Activated CD8-positive, alpha-beta memory T cell treated with anti-CD3 and anti-CD28 coated beads, Interleukin-2, amount 10 ng/mL, durations not matched to agents 7 days and 5 days (primary cell): Measurements from ENCODE around the gene ANKRD29. TPM values are rescaled to one million over a fixed set of nuclear protein-coding genes. Genes with fewer than 3 reads are reported as not detected.
"Not testable (repeated sequence)": the region's sequence is repeated elsewhere in the genome, so short reads cannot be mapped to it uniquely, and the experiment has no call there.

ENCODE experiments used
- ATAC-seq: fragments of 150-1000 bp; cut with Tn5 transposase; one replicate; pipeline ENCODE4 v1.10.0; 2021; ENCODE audit warnings: moderate library complexity
- CTCF ChIA-PET: fragments of 350-600 bp; sonication (Branson Sonifier 250); formaldehyde crosslinking; loops from one replicate; lab custom pipeline; 2021; ENCODE audit warnings: antibody characterized with exemption; lab: Charles Lee
- DNase-seq: peaks from one replicate; pipeline ENCODE4 v3.0.0-alpha.2; 2020
- H3K27ac Mint-ChIP-seq: one replicate; pipeline ENCODE4 v1.8.0; 2021; ENCODE audit warnings: mild to moderate bottlenecking, mixed read lengths
- H3K27me3 Mint-ChIP-seq: one replicate; pipeline ENCODE4 v1.8.0; 2021; ENCODE audit warnings: mixed read lengths
- H3K36me3 Mint-ChIP-seq: one replicate; pipeline ENCODE4 v1.8.0; 2021; ENCODE audit warnings: mild to moderate bottlenecking, mixed read lengths
- H3K4me1 Mint-ChIP-seq: one replicate; pipeline ENCODE4 v1.8.0; 2021; ENCODE audit warnings: mixed read lengths
- H3K4me3 Mint-ChIP-seq: one replicate; pipeline ENCODE4 v1.8.0; 2021; ENCODE audit warnings: mild to moderate bottlenecking, moderate library complexity, mixed read lengths
- H3K9me3 Mint-ChIP-seq: one replicate; pipeline ENCODE4 v1.8.0; 2022; ENCODE audit warnings: low read depth, mixed read lengths
- total RNA-seq, 2 experiments: library from RNA; stranded (reverse); gene quantifications; one replicate each; pipeline ENCODE4 v1.2.3, GENCODE V29; 2021

ANKRD29 gene
- total RNA-seq, 2 experiments from 2014 or later: not detected

DNA sequence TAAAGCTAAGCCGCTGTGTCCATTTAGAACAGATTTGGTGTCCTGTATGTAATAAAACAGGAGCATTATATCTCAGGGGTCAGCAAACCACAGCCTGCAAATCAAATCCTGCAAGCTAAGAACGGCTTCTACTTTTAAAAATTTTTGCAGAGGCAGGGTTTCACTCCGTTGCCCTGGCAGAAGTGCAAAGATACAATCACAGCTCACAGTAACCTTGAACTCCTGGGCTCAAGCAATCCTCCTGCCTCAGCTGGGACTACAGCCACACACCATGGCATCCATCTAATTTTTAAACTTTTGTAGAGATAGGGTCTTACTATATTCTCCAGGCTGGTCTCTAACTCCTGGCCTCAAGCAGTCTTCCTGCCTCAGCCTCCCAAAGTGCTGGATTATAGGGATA is 47.8 kb downstream of the ANKRD29 start:
- H3K27me3 Mint-ChIP-seq: peaks cover 28% of the 10 kb centered on the region
- ATAC-seq: no peak
- CTCF ChIA-PET: interaction anchor here (0.9 to 1.9 kb wide), 2 partner anchors 10 to 13 kb away, joined by 3 to 4 read pairs; no protein-coding TSS in a partner anchor

DNA sequence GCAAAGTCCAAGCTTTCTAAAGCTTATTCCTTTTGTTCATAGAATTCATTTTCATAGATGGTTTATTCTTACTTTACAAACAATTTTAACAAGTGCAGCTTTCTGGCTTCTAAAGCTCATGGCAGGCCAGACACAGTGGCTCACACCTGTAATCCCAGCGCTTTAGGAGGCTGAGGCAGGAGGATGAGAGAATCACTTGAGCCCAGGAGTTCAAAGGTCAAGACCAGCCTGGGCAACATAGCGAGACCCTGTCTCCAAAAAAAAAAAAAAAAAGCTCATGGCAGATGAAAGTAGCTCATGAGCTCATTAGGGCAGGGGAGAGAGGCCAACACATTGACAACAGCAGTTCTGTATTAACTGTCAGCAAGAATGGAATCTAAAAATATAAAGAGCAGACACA is 48.3 kb downstream of the ANKRD29 start:
- Mint-ChIP-seq H3K27me3 (peaks cover 26% of the 10 kb centered on the region), H3K36me3 (no peaks in the 10 kb centered on the region), H3K9me3 (no peaks in the 10 kb centered on the region), H3K27ac (no peak overlapping the region), H3K4me3 (no peak overlapping the region), H3K4me1 (peaks cover 3% of the 10 kb centered on the region)
- ATAC-seq (no peak), DNase-seq (no peak)
- CTCF ChIA-PET: interaction anchor here (0.7 to 2.5 kb wide), 5 partner anchors 8 to 199 kb away, joined by 3 to 9 read pairs (median 4); no protein-coding TSS in a partner anchor

More for the DNA sequence above, 47.8 kb downstream of the ANKRD29 start:
- H3K27ac Mint-ChIP-seq: no peak overlapping the region
- no peaks in the 10 kb centered on the region for H3K36me3 Mint-ChIP-seq
- no peaks in the 10 kb centered on the region for H3K9me3 Mint-ChIP-seq
- H3K4me1 Mint-ChIP-seq: peaks cover 6% of the 10 kb centered on the region
- no peak overlapping the region for H3K4me3 Mint-ChIP-seq
- no peak for DNase-seq

DNA sequence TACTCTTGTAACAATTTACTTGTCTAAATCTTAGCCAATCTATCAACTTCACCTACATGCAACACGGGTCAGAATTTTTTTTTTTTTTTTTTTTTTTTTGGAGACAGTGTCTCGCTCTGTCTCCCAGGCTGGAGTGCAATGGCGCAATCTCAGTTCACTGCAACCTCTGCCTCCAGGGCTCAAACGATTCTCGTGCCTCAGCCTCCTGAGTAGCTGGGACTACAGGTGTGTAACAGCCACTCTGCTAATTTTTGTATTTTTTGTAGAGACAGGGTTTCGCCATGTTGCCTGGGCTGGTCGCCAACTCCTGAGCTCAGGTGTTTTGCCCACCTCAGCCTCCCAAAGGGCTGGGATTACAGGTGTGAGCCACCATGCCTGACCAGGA is 49.6 kb downstream of the ANKRD29 start:
- H3K27me3 Mint-ChIP-seq: peaks cover 18% of the 10 kb centered on the region
- CTCF ChIA-PET: interaction anchor here (1.3 to 2.5 kb wide), 3 partner anchors 9 to 306 kb away, joined by 4 to 9 read pairs (median 8); no protein-coding TSS in a partner anchor
- not testable (repeated sequence) for H3K4me1 Mint-ChIP-seq, H3K9me3 Mint-ChIP-seq, DNase-seq, ATAC-seq, H3K27ac Mint-ChIP-seq, H3K4me3 Mint-ChIP-seq, H3K36me3 Mint-ChIP-seq

DNA sequence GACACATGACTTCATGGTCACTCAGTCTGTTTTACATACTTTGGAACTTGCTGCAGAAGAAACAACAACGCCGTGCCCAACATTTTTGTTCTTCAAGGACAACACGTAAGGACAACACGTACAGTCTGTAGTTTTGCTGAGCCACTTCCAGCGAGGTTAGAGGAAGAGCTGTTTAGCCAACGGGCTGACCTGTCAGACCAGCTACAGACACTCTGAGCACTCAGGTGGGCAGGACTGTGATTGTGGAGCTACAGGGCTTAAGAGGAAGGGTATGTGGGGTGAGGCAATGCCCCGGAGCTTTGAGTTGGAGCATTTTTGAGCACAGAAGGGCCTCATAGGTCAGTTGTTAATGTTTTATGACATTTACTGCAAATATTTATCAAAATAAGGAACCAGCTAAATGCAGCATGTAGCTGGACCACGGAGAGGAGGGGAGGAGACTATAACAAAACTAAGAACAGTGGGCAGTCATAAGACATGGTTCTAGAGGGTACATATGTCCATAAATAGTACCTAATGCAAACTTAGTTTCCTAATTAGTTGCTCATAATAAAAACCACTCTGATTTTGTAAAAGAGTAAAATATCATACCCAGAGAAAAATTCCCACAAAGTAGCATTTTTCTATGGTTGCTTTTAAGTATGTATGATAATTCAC is 50.1 kb downstream of the ANKRD29 start:
- H3K9me3 Mint-ChIP-seq: no peaks in the 10 kb centered on the region
- H3K27me3 Mint-ChIP-seq: peaks cover 12% of the 10 kb centered on the region
- H3K27ac Mint-ChIP-seq: no peak overlapping the region
- ATAC-seq (no peak), DNase-seq (no peak)
- CTCF ChIA-PET: interaction anchor here (1.3 to 2.5 kb wide), 3 partner anchors 9 to 306 kb away, joined by 4 to 9 read pairs (median 8); no protein-coding TSS in a partner anchor
- no peaks in the 10 kb centered on the region for H3K4me1 Mint-ChIP-seq
- H3K36me3 Mint-ChIP-seq: no peaks in the 10 kb centered on the region
- no peak overlapping the region for H3K4me3 Mint-ChIP-seq

DNA sequence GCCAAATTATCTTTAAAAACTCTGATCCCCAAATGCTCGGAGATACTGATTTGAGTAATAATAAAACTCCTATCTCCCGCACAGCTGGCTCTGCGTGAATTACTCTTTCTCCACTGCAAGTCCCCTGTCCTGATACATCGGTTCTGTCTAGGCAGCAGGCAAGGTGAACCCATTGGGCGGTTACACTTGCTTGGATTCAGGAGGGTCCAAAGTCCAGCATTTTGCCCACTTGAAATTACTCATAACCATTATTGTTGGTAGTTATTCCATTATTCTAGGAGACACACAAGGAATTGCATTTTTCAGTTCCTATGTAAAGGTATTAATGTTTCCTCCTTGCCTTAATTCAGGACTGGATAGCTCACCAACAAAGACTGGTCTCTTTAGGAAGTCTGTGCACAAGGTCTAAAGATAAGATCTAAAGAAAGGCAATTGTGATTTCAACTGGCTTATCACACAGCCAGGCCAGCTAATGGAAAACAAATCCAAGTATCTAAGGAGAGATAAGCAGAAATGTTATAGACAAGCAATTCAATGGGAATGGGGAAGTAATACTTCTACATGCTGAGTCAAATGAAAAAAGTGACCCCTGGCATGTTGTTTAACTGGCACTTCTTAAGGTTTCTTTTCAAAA is 53.2 kb downstream of the ANKRD29 start:
- Mint-ChIP-seq H3K27ac (no peak overlapping the region), H3K27me3 (peaks cover 4% of the 10 kb centered on the region), H3K4me3 (no peak overlapping the region), H3K4me1 (no peaks in the 10 kb centered on the region), H3K9me3 (no peaks in the 10 kb centered on the region), H3K36me3 (no peaks in the 10 kb centered on the region)
- no peak for ATAC-seq
- CTCF ChIA-PET: interaction anchor here (1.7 kb wide), 1 partner anchor 13 kb away, joined by 3 read pairs; no protein-coding TSS in a partner anchor
- DNase-seq: no peak

DNA sequence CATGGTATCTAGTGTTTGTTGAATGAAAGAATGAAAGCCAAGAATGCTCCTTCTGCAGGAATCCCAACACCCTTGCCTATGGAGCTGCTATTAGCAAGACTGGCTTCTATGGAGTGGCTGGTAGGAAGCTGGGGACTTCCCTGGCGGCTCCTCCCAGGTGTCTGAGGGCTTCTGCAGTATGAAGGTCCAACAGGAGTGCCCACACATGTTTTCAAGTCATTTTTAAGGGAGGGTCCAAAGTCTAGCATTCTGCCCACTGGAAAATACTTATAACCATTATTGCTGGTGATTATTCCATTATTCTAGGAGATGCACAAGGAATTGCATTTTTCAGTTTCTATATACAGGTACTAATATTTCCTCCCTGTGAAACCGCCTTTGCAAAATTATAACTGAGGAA is 54.5 kb downstream of the ANKRD29 start:
- Mint-ChIP-seq H3K4me3 (no peak overlapping the region), H3K27me3 (peaks cover 7% of the 10 kb centered on the region), H3K4me1 (no peaks in the 10 kb centered on the region), H3K9me3 (no peaks in the 10 kb centered on the region), H3K27ac (no peak overlapping the region), H3K36me3 (no peaks in the 10 kb centered on the region)
- no peak for ATAC-seq
- no peak for DNase-seq
- CTCF ChIA-PET: no interaction called here

DNA sequence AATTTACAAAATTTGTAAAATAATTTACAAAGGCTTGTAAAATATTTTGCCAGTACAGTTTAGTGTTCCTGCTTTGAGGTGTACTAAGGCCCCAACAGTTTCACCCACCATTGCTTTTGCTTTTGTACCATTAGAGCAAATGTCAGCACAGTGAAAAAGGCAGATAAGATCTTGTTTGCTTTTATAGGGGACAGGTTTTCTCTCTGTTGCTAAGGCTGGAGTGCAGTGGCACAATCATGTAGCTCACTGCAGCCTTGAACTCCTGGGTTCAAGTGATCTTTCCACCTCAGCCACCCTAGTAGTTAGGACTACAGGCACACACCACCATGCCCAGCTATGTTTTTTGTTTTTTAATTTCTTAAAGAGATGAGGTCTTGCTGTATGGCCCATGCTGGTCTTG is 56.8 kb downstream of the ANKRD29 start:
- no peak for DNase-seq
- Mint-ChIP-seq H3K36me3 (no peaks in the 10 kb centered on the region), H3K9me3 (no peaks in the 10 kb centered on the region), H3K27me3 (peaks cover 8% of the 10 kb centered on the region), H3K4me3 (no peak overlapping the region), H3K4me1 (no peaks in the 10 kb centered on the region), H3K27ac (no peak overlapping the region)
- CTCF ChIA-PET: no interaction called here
- ATAC-seq: no peak

DNA sequence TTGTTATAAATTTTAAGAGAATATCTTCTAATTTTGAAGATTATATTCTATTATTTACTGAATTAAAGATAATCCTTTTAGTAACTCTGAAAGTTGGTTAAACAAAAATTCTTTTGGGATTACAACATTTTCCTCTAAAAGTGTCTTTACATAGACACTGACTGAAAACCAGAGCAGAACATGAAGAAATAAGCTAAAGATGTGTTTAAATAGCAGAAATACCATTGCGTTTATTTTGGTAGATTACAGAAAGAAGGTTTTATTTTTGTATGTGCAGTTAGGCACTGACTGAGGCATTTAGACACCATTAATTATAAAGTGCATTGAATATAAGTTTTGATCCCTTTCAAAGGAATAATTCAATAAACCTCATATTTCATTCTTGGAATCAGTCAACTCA is 62.9 kb downstream of the ANKRD29 start:
- CTCF ChIA-PET: interaction anchor here (1.3 kb wide), 1 partner anchor 101 kb away, joined by 6 read pairs; no protein-coding TSS in a partner anchor
- Mint-ChIP-seq H3K27ac (no peak overlapping the region), H3K9me3 (no peaks in the 10 kb centered on the region), H3K4me3 (no peak overlapping the region), H3K36me3 (no peaks in the 10 kb centered on the region), H3K27me3 (peaks cover 11% of the 10 kb centered on the region), H3K4me1 (no peaks in the 10 kb centered on the region)
- DNase-seq: no peak
- no peak for ATAC-seq

DNA sequence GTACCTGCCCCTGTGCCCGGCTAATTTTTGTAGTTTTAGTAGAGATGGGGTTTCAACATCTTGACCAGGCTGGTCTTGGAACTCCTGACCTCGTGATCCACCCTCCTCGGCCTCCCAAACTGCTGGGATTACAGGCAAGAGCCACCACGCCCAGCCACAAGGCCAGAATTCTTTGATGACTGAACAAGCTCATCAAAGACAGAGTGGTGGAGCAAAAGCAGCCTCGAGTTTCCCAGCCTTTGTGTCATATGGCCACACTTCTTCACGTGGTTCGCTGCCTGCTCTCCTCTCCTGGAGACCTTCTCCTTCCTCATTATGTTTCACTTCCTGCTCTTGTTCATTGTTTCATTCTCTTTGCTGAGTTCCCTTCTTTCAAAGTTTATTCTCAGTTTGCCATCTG is 66.5 kb downstream of the ANKRD29 start:
- CTCF ChIA-PET: interaction anchor here (1.8 kb wide), 1 partner anchor 107 kb away, joined by 5 read pairs; no protein-coding TSS in a partner anchor
- no peaks in the 10 kb centered on the region for H3K9me3 Mint-ChIP-seq
- DNase-seq (no peak), ATAC-seq (no peak)
- H3K27ac Mint-ChIP-seq: no peak overlapping the region
- peaks cover 11% of the 10 kb centered on the region for H3K4me1 Mint-ChIP-seq
- no peaks in the 10 kb centered on the region for H3K36me3 Mint-ChIP-seq
- peaks cover 8% of the 10 kb centered on the region for H3K27me3 Mint-ChIP-seq
- H3K4me3 Mint-ChIP-seq: no peak overlapping the region

DNA sequence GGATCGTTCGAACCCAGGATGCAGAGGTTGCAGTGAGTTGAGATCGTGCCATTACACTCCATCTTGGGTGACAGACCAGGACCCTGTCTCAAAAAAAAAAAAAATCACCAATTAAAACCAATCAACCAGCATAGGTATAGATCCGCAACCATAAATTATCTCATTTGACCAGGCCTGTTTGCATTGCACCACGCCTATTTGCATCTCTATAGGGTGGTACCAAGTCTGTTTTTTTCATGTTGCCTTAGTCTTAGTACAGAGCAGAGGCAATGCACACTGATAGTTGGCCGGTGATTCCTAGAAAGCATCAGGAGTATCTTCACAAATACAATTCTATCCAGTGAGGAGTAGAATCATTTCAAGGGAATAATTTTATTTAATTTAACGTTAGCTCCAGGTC is 67.1 kb downstream of the ANKRD29 start:
- Mint-ChIP-seq H3K9me3 (no peaks in the 10 kb centered on the region), H3K4me1 (peaks cover 11% of the 10 kb centered on the region), H3K27ac (no peak overlapping the region), H3K4me3 (no peak overlapping the region), H3K36me3 (no peaks in the 10 kb centered on the region), H3K27me3 (peaks cover 4% of the 10 kb centered on the region)
- CTCF ChIA-PET: interaction anchor here (1.1 to 1.8 kb wide), 2 partner anchors 97 to 107 kb away, joined by 3 to 5 read pairs; no protein-coding TSS in a partner anchor
- ATAC-seq (no peak), DNase-seq (no peak)

DNA sequence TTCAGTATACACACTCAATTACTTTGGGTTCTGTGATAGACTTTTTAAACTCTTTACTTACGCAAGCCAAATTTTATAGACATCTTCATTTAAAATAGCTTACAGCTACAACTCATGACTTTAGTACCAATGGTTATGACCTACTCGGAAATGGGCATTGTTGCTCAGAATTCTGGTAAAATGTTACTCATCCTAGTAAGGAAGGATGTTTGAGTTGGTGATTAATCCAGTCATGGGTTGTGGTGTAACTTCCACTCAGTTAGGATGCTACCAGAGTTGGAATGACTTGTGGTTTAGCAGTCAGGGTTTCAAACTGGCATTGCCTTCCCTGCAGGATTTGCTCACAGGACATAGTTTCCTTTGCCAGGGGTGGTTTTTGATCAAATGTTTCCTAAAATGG is 69.0 kb downstream of the ANKRD29 start:
- CTCF ChIA-PET: interaction anchor here (1.2 to 1.4 kb wide), 3 partner anchors 28 to 95 kb away, joined by 4 to 7 read pairs (median 4); no protein-coding TSS in a partner anchor
- ATAC-seq: no peak
- Mint-ChIP-seq H3K27ac (no peak overlapping the region), H3K9me3 (no peaks in the 10 kb centered on the region), H3K36me3 (no peaks in the 10 kb centered on the region), H3K4me3 (no peak overlapping the region), H3K27me3 (no peaks in the 10 kb centered on the region), H3K4me1 (peaks cover 11% of the 10 kb centered on the region)
- no peak for DNase-seq

DNA sequence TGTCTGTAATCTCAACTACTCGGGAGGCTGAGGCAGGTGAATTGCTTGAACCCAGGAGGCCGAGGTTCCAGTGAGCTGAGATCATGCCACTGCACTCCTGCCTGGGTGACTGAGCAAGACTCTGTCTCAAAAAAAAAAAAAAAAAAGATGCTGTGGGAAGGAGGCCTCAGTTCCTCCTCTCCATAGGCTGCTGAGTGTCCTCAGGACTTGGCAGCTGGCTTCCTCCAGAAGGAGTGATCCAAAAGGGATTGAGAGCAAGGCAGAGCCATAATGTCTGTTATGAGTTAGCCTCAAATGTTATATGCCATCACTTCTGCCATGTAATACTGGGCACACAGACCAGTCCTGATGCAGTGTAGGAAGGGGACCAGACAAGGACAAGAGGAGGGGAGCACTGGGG is 69.8 kb downstream of the ANKRD29 start:
- H3K9me3 Mint-ChIP-seq: no peaks in the 10 kb centered on the region
- H3K4me1 Mint-ChIP-seq: peaks cover 11% of the 10 kb centered on the region
- H3K27ac Mint-ChIP-seq: no peak overlapping the region
- H3K4me3 Mint-ChIP-seq: no peak overlapping the region
- ATAC-seq: no peak
- no peak for DNase-seq
- CTCF ChIA-PET: no interaction called here
- no peaks in the 10 kb centered on the region for H3K36me3 Mint-ChIP-seq
- no peaks in the 10 kb centered on the region for H3K27me3 Mint-ChIP-seq

DNA sequence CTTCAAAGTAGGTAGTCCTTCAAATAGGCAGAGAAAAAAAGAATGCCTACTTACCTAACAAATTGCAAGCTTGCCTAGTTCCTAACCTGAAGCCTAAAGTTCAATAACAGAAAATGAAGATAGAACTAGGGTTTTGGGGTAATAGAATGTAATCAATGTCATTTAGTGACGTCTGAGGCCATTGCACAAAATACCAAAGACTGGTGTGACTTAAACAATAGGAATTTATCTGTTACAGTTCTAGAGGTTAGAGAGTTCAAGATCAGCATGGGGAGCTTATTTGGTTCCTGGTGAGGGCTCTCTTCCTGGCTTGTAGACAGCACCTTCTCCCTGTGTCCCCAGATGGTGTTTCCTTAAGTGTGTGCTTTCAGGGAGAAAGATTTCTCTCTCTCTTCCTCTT is 71.7 kb downstream of the ANKRD29 start:
- Mint-ChIP-seq H3K27me3 (no peaks in the 10 kb centered on the region), H3K4me1 (peaks cover 18% of the 10 kb centered on the region), H3K9me3 (no peaks in the 10 kb centered on the region), H3K4me3 (no peak overlapping the region), H3K36me3 (no peaks in the 10 kb centered on the region), H3K27ac (no peak overlapping the region)
- ATAC-seq (no peak), DNase-seq (no peak)
- CTCF ChIA-PET: interaction anchor here (0.6 to 1.5 kb wide), 3 partner anchors 75 to 317 kb away, joined by 3 to 6 read pairs (median 4); no protein-coding TSS in a partner anchor
